ENCODE measurements around the gene LETM1. TPM values are rescaled to one million over a fixed set of nuclear protein-coding genes. Genes with fewer than 3 reads are reported as not detected.

Gene LETM1
- total and polyA plus RNA-seq, 2 experiments from 2014 or later: 29.4 to 46.0 TPM

DNA sequence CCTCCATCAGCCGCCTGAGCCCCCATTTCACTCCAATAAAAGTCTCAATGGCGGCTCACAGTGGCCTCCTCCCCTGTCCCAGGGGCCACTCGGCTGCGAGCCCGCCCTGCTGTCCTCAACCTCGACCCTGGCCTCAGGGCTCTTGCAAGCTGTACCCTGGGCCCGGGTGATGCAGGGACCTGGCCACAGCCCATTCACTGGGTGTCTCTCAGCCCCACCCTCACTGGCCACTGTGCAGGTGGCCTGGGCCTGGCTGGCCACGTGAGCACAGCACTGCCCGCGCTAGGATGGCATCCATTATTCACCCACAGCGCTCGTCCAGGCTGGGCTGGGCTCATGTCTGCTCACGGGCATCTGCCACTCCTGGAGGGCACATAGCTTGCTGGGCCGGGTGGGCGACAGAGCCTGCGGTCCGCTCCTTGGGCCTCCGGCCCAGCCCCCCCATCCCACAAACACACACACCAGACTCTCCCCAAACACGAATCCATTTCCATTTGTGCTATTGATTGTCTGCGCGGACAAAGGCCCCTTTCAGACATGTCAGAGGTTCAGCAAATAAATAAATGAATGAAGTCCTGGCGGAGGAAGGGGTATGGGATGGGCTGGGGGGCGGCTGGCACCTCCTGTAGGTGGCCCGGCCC lies 79.3 kb downstream of the LETM1 start:
- 90% methylated on average over 24 of the region's 24 CpGs for WGBS (ENCODE audit: low lambda C conversion rate, missing lambda C conversion rate)
- Histone ChIP-seq H2AFZ (no peak overlapping the region), H3K9me3 (ENCODE audit: low read depth) (no peaks in the 10 kb centered on the region), H3K36me3 (replicated peaks; ENCODE audit: insufficient read depth, low read depth) (no peaks in the 10 kb centered on the region), H4K20me1 (ENCODE audit: insufficient read depth, poor library complexity, severe bottlenecking) (no peaks in the 10 kb centered on the region), H3K27me3 (no peaks in the 10 kb centered on the region), H3K4me3 (no peak overlapping the region), H3K27ac (no peak overlapping the region), H3K4me1 (ENCODE audit: insufficient read depth) (peaks cover 29% of the 10 kb centered on the region), H3K4me2 (no peak overlapping the region), H3K79me2 (no peaks in the 10 kb centered on the region), H3K9me2 (replicated peaks; ENCODE audit: insufficient read depth) (no peaks in the 10 kb centered on the region)
- DNase-seq (ENCODE audit: low spot score): no peak
- TF ChIP-seq EZH2 (IDR thresholded peaks at IDR 0.05; ENCODE audit: borderline replicate concordance) (no peak), EZH2phosphoT487 (IDR thresholded peaks at IDR 0.05; ENCODE audit: low read depth, severe bottlenecking, unreplicated experiment) (no peak)
- TF ChIP-seq, protein P1, sequence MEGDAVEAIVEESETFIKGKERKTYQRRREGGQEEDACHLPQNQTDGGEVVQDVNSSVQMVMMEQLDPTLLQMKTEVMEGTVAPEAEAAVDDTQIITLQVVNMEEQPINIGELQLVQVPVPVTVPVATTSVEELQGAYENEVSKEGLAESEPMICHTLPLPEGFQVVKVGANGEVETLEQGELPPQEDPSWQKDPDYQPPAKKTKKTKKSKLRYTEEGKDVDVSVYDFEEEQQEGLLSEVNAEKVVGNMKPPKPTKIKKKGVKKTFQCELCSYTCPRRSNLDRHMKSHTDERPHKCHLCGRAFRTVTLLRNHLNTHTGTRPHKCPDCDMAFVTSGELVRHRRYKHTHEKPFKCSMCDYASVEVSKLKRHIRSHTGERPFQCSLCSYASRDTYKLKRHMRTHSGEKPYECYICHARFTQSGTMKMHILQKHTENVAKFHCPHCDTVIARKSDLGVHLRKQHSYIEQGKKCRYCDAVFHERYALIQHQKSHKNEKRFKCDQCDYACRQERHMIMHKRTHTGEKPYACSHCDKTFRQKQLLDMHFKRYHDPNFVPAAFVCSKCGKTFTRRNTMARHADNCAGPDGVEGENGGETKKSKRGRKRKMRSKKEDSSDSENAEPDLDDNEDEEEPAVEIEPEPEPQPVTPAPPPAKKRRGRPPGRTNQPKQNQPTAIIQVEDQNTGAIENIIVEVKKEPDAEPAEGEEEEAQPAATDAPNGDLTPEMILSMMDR (IDR thresholded peaks at IDR 0.05; ENCODE audit: poor library complexity): no peak

GRCh38 chr4:1775731-1776500 lies 80.0 kb downstream of the LETM1 start:
- no peak for DNase-seq (ENCODE audit: low spot score)
- H2AFZ ChIP-seq: no peak overlapping the region
- peaks cover 36% of the 10 kb centered on the region for H3K4me1 ChIP-seq (ENCODE audit: insufficient read depth)
- H3K36me3 ChIP-seq (replicated peaks; ENCODE audit: insufficient read depth, low read depth): no peaks in the 10 kb centered on the region
- no peaks in the 10 kb centered on the region for H4K20me1 ChIP-seq (ENCODE audit: insufficient read depth, poor library complexity, severe bottlenecking)
- no peak overlapping the region for H3K4me3 ChIP-seq
- no peaks in the 10 kb centered on the region for H3K27me3 ChIP-seq
- H3K9me2 ChIP-seq (replicated peaks; ENCODE audit: insufficient read depth): no peaks in the 10 kb centered on the region
- H3K27ac ChIP-seq: no peak overlapping the region
- H3K4me2 ChIP-seq: no peak overlapping the region
- TF ChIP-seq EZH2phosphoT487 (IDR thresholded peaks at IDR 0.05; ENCODE audit: low read depth, severe bottlenecking, unreplicated experiment): no peak
- no peak for TF ChIP-seq EZH2 (IDR thresholded peaks at IDR 0.05; ENCODE audit: borderline replicate concordance)
- TF ChIP-seq, protein P1 (IDR thresholded peaks at IDR 0.05; ENCODE audit: poor library complexity): no peak
- no peaks in the 10 kb centered on the region for H3K79me2 ChIP-seq
- no peaks in the 10 kb centered on the region for H3K9me3 ChIP-seq (ENCODE audit: low read depth)
- WGBS (ENCODE audit: low lambda C conversion rate, missing lambda C conversion rate): 81% methylated on average over 23 of the region's 23 CpGs

GRCh38 chr4:1773754-1774153 lies 82.2 kb downstream of the LETM1 start:
- WGBS (ENCODE audit: low lambda C conversion rate, missing lambda C conversion rate): 91% methylated on average over 7 of the region's 10 CpGs
- no peak overlapping the region for H3K27ac ChIP-seq
- H3K4me2 ChIP-seq: no peak overlapping the region
- no peaks in the 10 kb centered on the region for H3K9me2 ChIP-seq (replicated peaks; ENCODE audit: insufficient read depth)
- H3K9me3 ChIP-seq (ENCODE audit: low read depth): no peaks in the 10 kb centered on the region
- peaks cover 56% of the 10 kb centered on the region for H3K4me1 ChIP-seq (ENCODE audit: insufficient read depth)
- H3K4me3 ChIP-seq: no peak overlapping the region
- no peak for TF ChIP-seq EZH2phosphoT487 (IDR thresholded peaks at IDR 0.05; ENCODE audit: low read depth, severe bottlenecking, unreplicated experiment)
- TF ChIP-seq, protein P1 (IDR thresholded peaks at IDR 0.05; ENCODE audit: poor library complexity): no peak
- no peak for TF ChIP-seq EZH2 (IDR thresholded peaks at IDR 0.05; ENCODE audit: borderline replicate concordance)
- H3K36me3 ChIP-seq (replicated peaks; ENCODE audit: insufficient read depth, low read depth): no peaks in the 10 kb centered on the region
- no peak overlapping the region for H2AFZ ChIP-seq
- no peaks in the 10 kb centered on the region for H4K20me1 ChIP-seq (ENCODE audit: insufficient read depth, poor library complexity, severe bottlenecking)
- no peak for DNase-seq (ENCODE audit: low spot score)
- no peaks in the 10 kb centered on the region for H3K27me3 ChIP-seq
- no peaks in the 10 kb centered on the region for H3K79me2 ChIP-seq
